H9 (cell line): ENCODE data around the gene ZC3H18. TPM values are rescaled to one million over a fixed set of nuclear protein-coding genes. Genes with fewer than 3 reads are reported as not detected.

Source experiments
- DNase-seq: peaks from one replicate; pipeline ENCODE4 v3.0.0-alpha.2; 2017
- H2AFZ ChIP-seq: one replicate; pipeline ENCODE4 v1.6.1; 2013; ENCODE audit warnings: mild to moderate bottlenecking, low read length, control low read depth, moderate library complexity
- H2AK5ac ChIP-seq: 2 replicates; pipeline ENCODE4 v1.6.1; 2013; ENCODE audit warnings: low read length, control low read depth, mixed read lengths; ENCODE audit not compliant: insufficient read length
- H2BK120ac ChIP-seq: one replicate; pipeline ENCODE4 v1.6.1; 2013; ENCODE audit warnings: low read depth, mild to moderate bottlenecking, low read length, control low read depth, inconsistent platforms; ENCODE audit not compliant: poor library complexity, severe bottlenecking
- H2BK12ac ChIP-seq: 2 replicates; pipeline ENCODE4 v1.6.1; 2013; ENCODE audit warnings: low read length, control low read depth, mixed read lengths, low read depth; ENCODE audit not compliant: insufficient read length
- H2BK15ac ChIP-seq: 2 replicates; pipeline ENCODE4 v1.6.1; 2013; ENCODE audit warnings: low read depth, low read length, control low read depth
- H2BK20ac ChIP-seq: one replicate; pipeline ENCODE4 v1.6.1; 2013; ENCODE audit warnings: low read depth, mild to moderate bottlenecking, low read length, control low read depth, inconsistent platforms; ENCODE audit not compliant: poor library complexity, severe bottlenecking
- H2BK5ac ChIP-seq: 2 replicates; pipeline ENCODE4 v1.6.1; 2013; ENCODE audit warnings: low read length, control low read depth, mixed read lengths; ENCODE audit not compliant: insufficient read length
- H3K14ac ChIP-seq: 2 replicates; pipeline ENCODE4 v1.6.1; 2013; ENCODE audit warnings: low read length, control low read depth; ENCODE audit not compliant: insufficient read depth
- H3K18ac ChIP-seq: 2 replicates; pipeline ENCODE4 v1.6.1; 2013; ENCODE audit warnings: low read depth, mild to moderate bottlenecking, mixed read lengths, low read length, control low read depth; ENCODE audit not compliant: insufficient read length
- H3K23ac ChIP-seq: 2 replicates; pipeline ENCODE4 v1.6.1; 2013; ENCODE audit warnings: low read length, control low read depth, mixed read lengths, low read depth; ENCODE audit not compliant: insufficient read length
- H3K23me2 ChIP-seq: 2 replicates; pipeline ENCODE4 v1.6.1; 2013; ENCODE audit warnings: low read depth, mild to moderate bottlenecking, mixed read lengths, low read length, control low read depth; ENCODE audit not compliant: insufficient read length, poor library complexity, severe bottlenecking
- H3K27ac ChIP-seq: 2 replicates; pipeline ENCODE4 v1.5.1; 2013; ENCODE audit warnings: low read length, control low read depth, mixed read lengths, low read depth; ENCODE audit not compliant: insufficient read length
- H3K27me3 ChIP-seq: 2 replicates; pipeline ENCODE4 v1.6.1; 2013; ENCODE audit warnings: low read length, control low read depth, inconsistent platforms; ENCODE audit not compliant: insufficient read depth
- H3K4ac ChIP-seq: 2 replicates; pipeline ENCODE4 v1.6.1; 2013; ENCODE audit warnings: low read depth, mild to moderate bottlenecking, control low read depth, inconsistent platforms, low read length, moderate library complexity
- H3K4me1 ChIP-seq: 2 replicates; pipeline ENCODE4 v1.6.1; 2013; ENCODE audit warnings: low read length, control low read depth, inconsistent platforms; ENCODE audit not compliant: insufficient read depth
- H3K4me2 ChIP-seq: 2 replicates; pipeline ENCODE4 v1.6.1; 2013; ENCODE audit warnings: low read length, control low read depth, mixed read lengths; ENCODE audit not compliant: insufficient read length, insufficient read depth
- H3K56ac ChIP-seq: 2 replicates; pipeline ENCODE4 v1.6.1; 2013; ENCODE audit warnings: low read depth, mild to moderate bottlenecking, mixed read lengths, low read length, control low read depth; ENCODE audit not compliant: insufficient read length
- H3K79me1 ChIP-seq: 2 replicates; pipeline ENCODE4 v1.6.1; 2013; ENCODE audit warnings: low read depth, mild to moderate bottlenecking, moderate library complexity, low read length, control low read depth, inconsistent platforms; ENCODE audit not compliant: insufficient read depth, poor library complexity, severe bottlenecking
- H3K79me2 ChIP-seq: 2 replicates; pipeline ENCODE4 v1.6.1; 2013; ENCODE audit warnings: low read length, control low read depth, inconsistent platforms; ENCODE audit not compliant: insufficient read depth
- H3K9ac ChIP-seq: 2 replicates; pipeline ENCODE4 v1.6.1; 2013; ENCODE audit warnings: low read length, control low read depth, mixed read lengths; ENCODE audit not compliant: insufficient read length; ENCODE audit errors: extremely low read depth
- H3K9me3 ChIP-seq: one replicate; pipeline ENCODE4 v1.6.1; 2013; ENCODE audit warnings: low read depth, low read length, inconsistent platforms; ENCODE audit not compliant: control insufficient read depth
- H3T11ph ChIP-seq: one replicate; pipeline ENCODE4 v1.6.1; 2013; ENCODE audit warnings: mild to moderate bottlenecking, low read length, control low read depth, inconsistent platforms
- H4K20me1 ChIP-seq: one replicate; pipeline ENCODE4 v1.6.1; 2013; ENCODE audit not compliant: control insufficient read depth, insufficient read length, insufficient read depth
- H4K5ac ChIP-seq: 2 replicates; pipeline ENCODE4 v1.6.1; 2013; ENCODE audit warnings: low read depth, mild to moderate bottlenecking, mixed read lengths, low read length, control low read depth; ENCODE audit not compliant: insufficient read length
- H4K8ac ChIP-seq: replicated peaks from 2 replicates; pipeline ENCODE4 v1.6.1; 2013; ENCODE audit warnings: low read length, control low read depth, mixed read lengths, low read depth; ENCODE audit not compliant: insufficient read length
- H4K91ac ChIP-seq: 2 replicates; pipeline ENCODE4 v1.6.1; 2013; ENCODE audit warnings: low read depth, mild to moderate bottlenecking, moderate library complexity, mixed read lengths, low read length, control low read depth; ENCODE audit not compliant: insufficient read length
- H3K27ac Mint-ChIP-seq, 3 experiments: 2 replicates in 2 of 3; 3 replicates in 1 of 3; pipeline ENCODE4 v1.8.0; 2020 to 2021; ENCODE audit warnings: mixed read lengths in 3 of 3, mild to moderate bottlenecking in 1 of 3, moderate library complexity in 1 of 3
- H3K27me3 Mint-ChIP-seq: 2 replicates; pipeline ENCODE4 v1.8.0; 2021; ENCODE audit warnings: low read depth, mild to moderate bottlenecking, moderate library complexity, mixed read lengths
- H3K36me3 Mint-ChIP-seq, 3 experiments: 2 replicates in 2 of 3; 3 replicates in 1 of 3; pipeline ENCODE4 v1.8.0; 2020 to 2021; ENCODE audit warnings: low read depth in 3 of 3, mixed read lengths in 3 of 3; ENCODE audit not compliant: insufficient read depth in 1 of 3
- H3K4me1 Mint-ChIP-seq, 2 experiments: 2 replicates each; pipeline ENCODE4 v1.8.0; 2020; ENCODE audit warnings: mixed read lengths in 2 of 2
- H3K4me3 Mint-ChIP-seq, 2 experiments: 2 replicates in 1 of 2; 3 replicates in 1 of 2; pipeline ENCODE4 v1.8.0; 2020 to 2021; ENCODE audit warnings: mild to moderate bottlenecking in 2 of 2, mixed read lengths in 2 of 2, moderate library complexity in 1 of 2
- H3K9me3 Mint-ChIP-seq, 2 experiments: 2 replicates in 1 of 2; 3 replicates in 1 of 2; pipeline ENCODE4 v1.8.0; 2020; ENCODE audit warnings: mild to moderate bottlenecking in 2 of 2, mixed read lengths in 2 of 2, moderate library complexity in 1 of 2
- WGBS: extraction: QIAGEN DNeasy Blood & Tissue Kit; methylation state at CpG from one replicate; pipeline ENCODE4 v1.1.7; 2013; ENCODE audit warnings: missing lambda C conversion rate, low lambda C conversion rate, mixed read lengths; ENCODE audit not compliant: insufficient read length; ENCODE audit errors: extremely low coverage; 5-methylcytosine and 5-hydroxymethylcytosine counted together
- total RNA-seq: library from RNA; stranded (reverse); gene quantifications from 2 replicates; pipeline ENCODE4 v1.2.1, GENCODE V29; 2021
- TF ChIP-seq, protein P1 (sequence below): fragments of 200-600 bp; sonication (generic); conservative IDR thresholded peaks from 3 replicates; pipeline ENCODE4 v1.8.0; 2021; ENCODE audit warnings: antibody characterized with exemption, mild to moderate bottlenecking

ZC3H18 gene
- total RNA-seq, 1 experiment from 2014 or later = 69.7 TPM

DNA sequence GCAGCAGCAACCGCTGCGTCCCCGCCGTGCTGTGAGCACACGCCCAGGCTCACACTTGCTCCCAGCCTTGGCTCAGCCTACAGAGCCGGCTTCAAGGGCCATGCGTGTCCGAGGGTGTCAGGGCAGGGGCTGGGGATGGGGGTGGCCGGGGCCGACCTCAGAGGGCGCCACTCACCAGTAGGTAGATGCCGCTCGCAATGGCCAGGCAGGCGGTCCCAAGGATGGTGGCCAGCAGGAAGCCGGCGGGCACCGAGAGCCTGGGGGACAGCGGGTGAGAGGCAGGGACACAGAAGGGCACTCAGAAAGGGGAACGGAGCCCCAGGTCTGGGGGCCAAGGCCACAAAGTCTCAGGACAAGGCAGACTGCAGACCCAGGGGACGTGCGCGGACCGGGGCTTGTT is 75.7 kb downstream of the ZC3H18 start:
- no peaks in the 10 kb centered on the region for H3K79me2 ChIP-seq
- H2BK5ac ChIP-seq = no peak overlapping the region
- H3T11ph ChIP-seq = no peak overlapping the region
- no peak overlapping the region for H2BK20ac ChIP-seq
- H3K4me2 ChIP-seq = no peak overlapping the region
- Mint-ChIP-seq H3K36me3 (peaks cover 8 to 20% (median 20%) of the 10 kb centered on the region in 3 experiments; a peak in 6 of 7 replicates), H3K4me3 (no peak overlapping the region), H3K27ac (no peak overlapping the region), H3K27me3 (peaks cover 3% of the 10 kb centered on the region), H3K9me3 (no peaks in the 10 kb centered on the region; a peak in 1 of 5 replicates), H3K4me1 (peaks cover 4 to 6% of the 10 kb centered on the region in 2 experiments)
- no peak overlapping the region for H2BK120ac ChIP-seq
- H3K27ac ChIP-seq = no peak overlapping the region
- no peak overlapping the region for H2BK15ac ChIP-seq
- WGBS = no CpG with 5 or more reads among the region's 23 CpGs
- no peak overlapping the region for H3K18ac ChIP-seq
- H4K20me1 ChIP-seq = no peaks in the 10 kb centered on the region
- H3K4me1 ChIP-seq = no peaks in the 10 kb centered on the region
- H3K79me1 ChIP-seq = peaks cover 3% of the 10 kb centered on the region
- no peak overlapping the region for H4K8ac ChIP-seq
- H3K14ac ChIP-seq = no peak overlapping the region; the same call in 1 of the 2 replicates
- H2BK12ac ChIP-seq = no peak overlapping the region
- no peaks in the 10 kb centered on the region for H3K27me3 ChIP-seq
- H2AK5ac ChIP-seq = no peak overlapping the region
- no peak overlapping the region for H2AFZ ChIP-seq
- H3K23ac ChIP-seq = no peak overlapping the region
- H3K9ac ChIP-seq = no peak overlapping the region
- H3K4ac ChIP-seq = no peak overlapping the region
- no peak overlapping the region for H4K5ac ChIP-seq
- no peak overlapping the region for H3K56ac ChIP-seq
- TF ChIP-seq, protein P1, sequence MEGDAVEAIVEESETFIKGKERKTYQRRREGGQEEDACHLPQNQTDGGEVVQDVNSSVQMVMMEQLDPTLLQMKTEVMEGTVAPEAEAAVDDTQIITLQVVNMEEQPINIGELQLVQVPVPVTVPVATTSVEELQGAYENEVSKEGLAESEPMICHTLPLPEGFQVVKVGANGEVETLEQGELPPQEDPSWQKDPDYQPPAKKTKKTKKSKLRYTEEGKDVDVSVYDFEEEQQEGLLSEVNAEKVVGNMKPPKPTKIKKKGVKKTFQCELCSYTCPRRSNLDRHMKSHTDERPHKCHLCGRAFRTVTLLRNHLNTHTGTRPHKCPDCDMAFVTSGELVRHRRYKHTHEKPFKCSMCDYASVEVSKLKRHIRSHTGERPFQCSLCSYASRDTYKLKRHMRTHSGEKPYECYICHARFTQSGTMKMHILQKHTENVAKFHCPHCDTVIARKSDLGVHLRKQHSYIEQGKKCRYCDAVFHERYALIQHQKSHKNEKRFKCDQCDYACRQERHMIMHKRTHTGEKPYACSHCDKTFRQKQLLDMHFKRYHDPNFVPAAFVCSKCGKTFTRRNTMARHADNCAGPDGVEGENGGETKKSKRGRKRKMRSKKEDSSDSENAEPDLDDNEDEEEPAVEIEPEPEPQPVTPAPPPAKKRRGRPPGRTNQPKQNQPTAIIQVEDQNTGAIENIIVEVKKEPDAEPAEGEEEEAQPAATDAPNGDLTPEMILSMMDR = no peak
- H4K91ac ChIP-seq = no peak overlapping the region
- no peaks in the 10 kb centered on the region for H3K9me3 ChIP-seq
- peaks cover 10% of the 10 kb centered on the region for H3K23me2 ChIP-seq
- DNase-seq = no peak
